ENCODE measurements around the gene ACP4.
"Not testable (repeated sequence)": the region's sequence is repeated elsewhere in the genome, so short reads cannot be mapped to it uniquely, and the experiment has no call there.

Gene ACP4

DNA sequence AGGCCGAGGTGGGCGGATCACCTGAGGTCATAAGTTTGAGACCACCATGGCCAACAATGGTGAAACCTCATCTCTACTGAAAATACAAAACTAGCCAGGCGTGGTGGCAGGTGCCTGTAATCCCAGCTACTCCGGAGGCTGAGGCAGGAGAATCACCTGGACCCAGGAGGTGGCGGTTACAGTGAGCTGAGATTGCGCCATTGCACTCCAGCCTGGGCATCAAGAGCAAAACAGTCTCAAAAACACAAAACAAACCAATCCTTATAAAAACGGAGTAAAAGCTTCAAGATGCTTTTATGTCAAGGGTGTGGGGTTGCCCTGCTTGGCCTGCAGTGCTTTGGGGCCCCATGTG is 7.2 kb downstream of the ACP4 start:
- no peak for DNase-seq (ENCODE audit: low read depth in 2 of 2)

DNA sequence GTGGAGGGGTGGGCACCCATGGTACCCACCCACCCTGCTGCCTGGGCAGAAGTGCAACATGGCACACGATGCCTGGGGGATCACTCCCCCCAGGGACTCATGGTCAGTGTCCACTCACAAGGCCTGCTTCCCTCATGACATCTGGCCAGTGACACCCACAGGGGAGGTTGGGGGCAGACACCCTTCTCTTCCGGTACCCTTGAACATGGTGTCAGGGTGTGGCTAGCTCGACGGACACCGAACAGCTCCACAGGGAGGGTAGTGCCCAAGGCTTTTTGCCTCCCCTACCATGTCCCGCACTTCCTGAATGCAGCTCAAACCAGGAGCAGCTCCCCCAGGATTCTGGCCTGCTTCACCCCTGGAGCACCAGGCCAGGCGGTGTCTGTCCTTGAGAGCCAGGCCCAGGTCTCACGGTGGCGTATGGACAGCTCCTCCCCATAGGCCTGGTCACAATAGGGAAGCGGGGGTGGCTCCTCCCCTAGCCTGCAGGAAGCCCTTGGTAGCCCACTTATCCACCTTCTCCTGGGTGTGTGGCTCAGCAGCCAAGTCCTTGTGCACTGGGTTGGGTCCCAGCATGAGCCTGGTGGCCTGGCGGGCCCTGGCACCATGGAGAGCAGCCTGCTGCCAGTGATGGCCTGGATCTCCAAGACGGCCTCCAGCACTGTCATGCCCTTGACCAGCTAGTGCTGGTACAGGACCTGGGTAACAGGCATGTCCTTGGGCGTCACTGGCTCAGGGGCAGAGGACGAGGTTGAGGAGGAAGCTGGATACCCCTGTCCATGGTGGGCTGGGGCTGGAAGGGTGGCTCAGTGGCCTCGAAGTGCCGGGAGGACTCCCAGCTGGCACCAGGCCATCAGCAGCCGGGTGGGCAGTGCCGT is 7.8 kb downstream of the ACP4 start:
- no peak for DNase-seq (ENCODE audit: low read depth in 2 of 2)

DNA sequence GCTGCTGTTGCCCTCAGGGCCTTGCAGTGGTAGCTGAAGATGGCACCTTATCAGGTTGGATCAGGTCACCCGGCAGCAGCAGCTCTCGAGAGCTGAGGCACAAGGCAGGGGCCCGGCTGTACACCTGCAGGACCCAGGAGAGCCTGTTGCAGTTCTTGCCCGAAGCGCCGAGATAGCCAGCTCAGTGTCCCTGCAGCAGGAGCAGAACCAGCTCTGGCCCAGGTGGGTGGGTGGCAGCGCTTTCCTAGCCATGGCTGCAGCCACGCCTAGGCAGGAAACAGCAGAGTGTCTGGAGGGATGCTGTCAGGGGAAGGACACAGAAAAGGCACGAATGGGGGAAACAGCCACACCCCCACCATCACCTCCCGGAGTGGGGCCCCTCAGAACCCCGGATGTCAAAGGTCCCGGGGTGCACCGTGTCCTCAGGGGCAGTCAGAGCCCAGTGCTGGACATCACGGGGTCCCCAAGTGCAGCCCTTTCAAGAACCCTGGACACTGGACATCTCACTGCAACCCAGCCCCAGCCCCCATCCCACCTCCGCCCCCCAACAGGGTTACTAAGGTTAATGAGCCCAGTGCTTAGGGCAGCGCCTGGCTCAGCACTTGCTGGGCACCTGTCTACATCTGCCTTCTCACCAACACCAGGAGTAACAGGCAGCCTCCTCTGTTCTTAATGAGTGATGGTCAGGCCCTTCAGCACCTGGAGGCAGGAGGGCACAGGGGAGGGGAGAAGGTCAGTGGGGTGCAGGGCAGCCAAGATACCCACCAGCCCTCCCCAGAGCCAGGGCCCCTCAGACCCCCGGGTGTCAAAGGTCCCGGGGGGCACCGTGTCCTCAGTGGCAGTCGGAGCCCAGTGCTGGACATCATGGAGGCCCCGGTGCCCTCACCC is 8.7 kb downstream of the ACP4 start:
- no peak for DNase-seq (ENCODE audit: low read depth in 2 of 2)

DNA sequence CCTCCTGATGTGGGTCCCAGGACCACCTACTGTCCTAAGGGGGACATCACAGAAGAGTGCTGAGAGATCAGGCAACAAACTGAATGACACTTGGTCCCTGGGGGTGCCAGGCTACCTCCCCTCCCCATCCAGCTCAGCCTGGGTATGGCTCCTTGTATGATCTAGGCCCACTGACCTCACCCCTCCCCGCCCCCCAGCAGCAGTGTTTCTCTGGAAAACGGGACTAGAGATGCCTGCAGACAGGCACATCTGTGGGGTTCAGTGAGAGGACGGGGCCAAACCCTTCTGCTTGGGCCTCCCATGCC is 9.3 kb downstream of the ACP4 start:
- no peak for DNase-seq (ENCODE audit: low read depth in 2 of 2)

DNA sequence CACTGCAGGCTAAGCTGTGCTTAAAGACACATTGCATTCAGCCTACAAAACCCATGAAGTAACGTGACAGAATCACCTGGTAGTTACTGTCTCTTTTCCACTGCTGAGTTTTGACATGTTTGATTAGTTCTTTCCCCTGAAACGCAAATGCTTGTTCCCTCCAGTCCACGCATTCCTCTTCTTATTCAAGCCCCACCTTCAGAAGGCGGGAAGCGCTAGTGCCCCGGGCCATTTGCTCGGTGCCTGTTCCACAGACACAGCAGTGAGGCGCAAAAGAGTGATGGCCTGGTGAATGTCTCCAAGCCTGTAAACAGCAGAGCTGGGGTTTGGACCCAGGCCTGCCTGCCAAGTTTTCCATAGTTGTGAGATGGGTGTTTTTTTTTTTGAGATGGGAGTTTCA is 10.9 kb downstream of the ACP4 start:
- no peak for DNase-seq (ENCODE audit: low read depth in 2 of 2)

DNA sequence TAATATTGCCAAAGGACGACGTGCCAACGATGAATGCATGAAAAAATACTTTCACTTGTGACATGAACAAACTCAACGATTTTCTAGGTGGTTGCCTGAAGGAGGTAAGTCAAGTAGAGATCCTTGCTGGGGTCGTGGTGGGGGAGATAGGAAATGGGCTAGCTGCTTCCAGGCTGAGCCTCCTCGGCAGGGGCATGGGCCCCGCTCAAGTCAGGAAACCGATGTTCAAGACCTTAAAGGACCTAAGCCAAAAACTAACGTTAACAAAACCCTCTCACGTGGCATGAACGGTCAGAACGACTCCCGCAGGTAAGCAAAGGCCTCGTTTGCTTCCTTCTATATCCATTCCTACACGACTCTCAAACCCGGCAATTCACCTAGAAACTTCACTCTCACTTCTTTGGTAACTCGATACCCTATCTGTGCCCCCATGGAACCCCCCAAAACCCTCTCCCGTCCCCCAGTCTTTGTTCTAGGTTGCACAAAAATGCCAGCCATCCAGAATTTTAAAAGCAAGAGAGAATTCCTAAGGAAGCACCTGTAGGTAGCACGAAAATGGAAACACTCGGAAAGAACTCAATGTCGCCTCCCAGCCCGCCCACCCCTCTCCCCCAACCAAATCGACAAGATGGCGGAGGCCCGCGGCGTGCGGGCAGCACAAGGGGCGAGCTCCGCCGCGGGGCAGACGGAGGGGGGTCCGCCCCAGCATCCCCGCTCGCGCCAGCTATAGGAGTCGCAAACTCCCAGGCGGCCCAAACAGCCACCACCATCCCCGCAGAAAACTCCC is 13.6 kb downstream of the ACP4 start:
- peak in 1 of 2 donors; percentile 29 for DNase-seq (ENCODE audit: low read depth in 2 of 2)

DNA sequence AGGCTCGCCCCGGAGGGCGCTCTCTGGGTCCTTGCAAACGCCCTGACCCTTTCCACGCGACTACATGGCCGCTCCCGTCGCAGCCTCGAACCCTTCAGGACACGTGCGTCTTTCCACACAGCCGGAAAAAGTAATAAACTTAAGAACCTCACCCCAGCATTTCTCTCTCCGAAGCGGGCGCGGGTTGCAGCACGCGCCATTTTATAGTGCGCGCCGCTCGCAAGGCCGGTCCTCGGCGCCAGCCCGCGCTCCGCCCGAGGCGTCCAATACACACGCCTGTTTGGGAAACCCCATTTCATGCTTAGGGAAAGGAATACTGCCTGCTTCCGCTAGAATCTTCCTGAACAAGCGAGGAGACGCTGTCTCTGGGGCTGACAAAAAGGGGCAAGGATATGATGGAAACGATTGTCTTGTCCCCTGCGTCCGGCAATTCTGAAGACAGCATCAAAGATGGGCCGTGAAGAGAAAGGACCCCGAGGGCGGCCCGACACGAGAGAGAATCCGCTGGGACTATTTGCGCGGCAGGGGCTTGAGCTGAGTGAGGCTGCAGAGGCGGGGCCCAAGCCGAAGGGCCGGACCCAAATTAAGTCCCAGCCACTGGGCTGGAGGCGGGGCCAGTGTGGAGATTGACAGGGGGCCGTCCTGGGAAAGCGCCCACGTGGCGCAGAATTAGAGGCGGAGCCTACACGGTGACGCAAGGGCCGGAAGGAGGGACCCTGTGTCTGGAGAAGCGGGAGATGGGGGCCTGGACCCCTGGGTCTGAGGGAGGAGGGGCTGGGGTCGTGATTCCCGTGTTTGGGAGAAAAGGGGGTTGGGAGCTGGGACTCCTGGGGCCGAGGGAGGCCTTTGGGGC is 14.4 kb downstream of the ACP4 start:
- peak; percentile 97 to 98 for DNase-seq (ENCODE audit: low read depth in 2 of 2)

DNA sequence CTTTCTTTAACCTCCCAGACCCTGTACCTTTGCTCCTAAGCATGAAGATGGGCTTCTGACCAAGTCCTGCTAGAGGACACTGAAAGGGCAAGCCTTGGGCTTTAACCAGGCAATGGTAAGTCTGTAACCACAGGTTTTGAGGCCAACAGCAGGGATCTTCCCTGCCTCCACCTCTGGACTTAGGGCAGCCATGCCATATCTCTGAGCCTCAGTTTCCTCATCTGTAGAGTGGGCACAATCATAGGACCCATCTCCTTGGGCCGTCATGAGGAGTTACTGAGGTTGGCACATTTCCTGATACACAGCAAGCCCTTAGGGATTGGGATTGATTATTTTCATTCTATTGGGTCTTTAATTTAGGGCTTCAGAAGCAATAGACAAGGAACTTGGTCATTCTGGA is 18.6 kb downstream of the ACP4 start:
- DNase-seq (ENCODE audit: low read depth in 2 of 2): no peak

DNA sequence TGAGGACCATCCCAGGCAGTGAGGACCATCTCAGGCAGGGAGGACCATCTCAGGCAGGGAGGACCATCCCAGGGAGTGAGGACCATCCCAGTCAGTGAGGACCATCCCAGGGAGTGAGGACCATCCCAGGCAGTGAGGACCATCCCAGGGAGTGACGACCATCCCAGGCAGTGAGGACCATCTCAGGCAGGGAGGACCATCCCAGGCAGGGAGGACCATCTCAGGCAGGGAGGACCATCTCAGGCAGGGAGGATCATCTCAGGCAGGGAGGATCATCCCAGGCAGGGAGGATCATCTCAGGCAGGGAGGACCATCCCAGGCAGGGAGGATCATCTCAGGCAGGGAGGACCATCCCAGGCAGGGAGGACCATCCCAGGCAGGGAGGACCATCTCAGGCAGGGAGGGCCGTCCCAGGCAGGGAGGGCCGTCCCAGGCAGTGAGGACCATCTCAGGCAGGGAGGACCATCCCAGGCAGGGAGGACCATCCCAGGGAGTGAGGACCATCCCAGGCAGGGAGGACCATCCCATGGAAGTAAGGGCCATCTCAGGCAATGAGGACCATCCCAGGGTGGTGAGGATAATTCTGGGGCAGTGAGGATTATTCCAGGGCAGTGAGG is 21.5 kb downstream of the ACP4 start:
- DNase-seq (ENCODE audit: low read depth in 2 of 2): not testable (repeated sequence)

DNA sequence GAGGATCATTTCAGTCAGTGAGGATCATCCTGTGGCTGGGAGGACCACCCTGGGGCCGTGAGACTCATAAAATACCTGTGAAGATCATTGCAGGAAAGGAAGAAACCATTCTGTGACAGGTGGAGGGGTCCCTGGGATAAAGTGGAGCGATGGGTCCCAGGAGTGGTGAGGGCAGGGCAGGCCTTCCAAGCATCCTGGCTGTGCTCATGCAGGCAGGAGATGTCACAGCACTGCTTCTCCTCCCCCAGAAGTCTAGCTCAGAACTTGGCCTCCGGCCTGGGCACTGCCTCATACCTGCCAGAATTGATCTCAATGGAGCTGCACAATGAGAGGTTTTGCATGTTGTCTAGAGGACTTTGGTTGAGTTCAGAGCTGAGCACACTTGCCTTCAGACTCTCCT is 22.3 kb downstream of the ACP4 start:
- DNase-seq (ENCODE audit: low read depth in 2 of 2): no peak

DNA sequence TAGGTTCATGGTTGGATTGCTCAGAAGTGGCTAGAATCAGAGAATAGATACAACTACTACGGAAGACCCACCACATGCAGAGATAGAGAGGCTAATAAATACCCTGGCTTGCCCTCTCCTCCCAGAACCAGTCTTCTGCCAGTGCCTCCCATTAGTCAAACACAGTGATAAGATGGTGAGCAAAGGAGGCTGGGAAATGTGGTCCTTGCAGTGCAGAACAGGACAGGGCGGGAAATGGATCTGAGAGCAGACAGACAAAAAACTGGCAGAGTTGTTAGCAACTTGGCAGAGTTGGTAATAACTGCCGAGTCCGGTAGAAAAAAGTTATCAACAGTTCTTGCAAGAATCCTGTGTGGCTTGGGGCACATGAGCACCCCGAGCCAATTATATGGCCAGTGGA is 24.7 kb downstream of the ACP4 start:
- DNase-seq (ENCODE audit: low read depth in 2 of 2): no peak

DNA sequence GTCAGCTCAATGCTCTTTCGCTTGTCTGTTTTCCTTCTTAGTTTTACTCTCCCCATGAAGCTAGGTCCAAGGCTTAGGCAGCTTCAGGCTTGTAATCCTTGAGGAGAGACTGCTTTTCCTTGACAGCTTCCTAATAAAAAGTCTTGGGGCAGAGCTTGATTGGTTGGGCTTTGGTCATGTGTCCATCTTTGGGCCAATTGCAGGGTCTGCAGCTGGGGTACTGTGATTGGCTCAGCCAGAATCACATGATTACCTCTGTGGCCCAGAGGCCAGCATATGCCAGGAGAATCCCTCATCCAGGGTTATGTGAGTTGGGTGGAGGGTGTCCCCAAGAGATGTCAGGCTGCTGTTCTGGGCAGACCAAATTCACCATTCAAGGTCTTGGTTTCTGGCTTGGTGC is 25.2 kb downstream of the ACP4 start:
- DNase-seq (ENCODE audit: low read depth in 2 of 2): no peak

DNA sequence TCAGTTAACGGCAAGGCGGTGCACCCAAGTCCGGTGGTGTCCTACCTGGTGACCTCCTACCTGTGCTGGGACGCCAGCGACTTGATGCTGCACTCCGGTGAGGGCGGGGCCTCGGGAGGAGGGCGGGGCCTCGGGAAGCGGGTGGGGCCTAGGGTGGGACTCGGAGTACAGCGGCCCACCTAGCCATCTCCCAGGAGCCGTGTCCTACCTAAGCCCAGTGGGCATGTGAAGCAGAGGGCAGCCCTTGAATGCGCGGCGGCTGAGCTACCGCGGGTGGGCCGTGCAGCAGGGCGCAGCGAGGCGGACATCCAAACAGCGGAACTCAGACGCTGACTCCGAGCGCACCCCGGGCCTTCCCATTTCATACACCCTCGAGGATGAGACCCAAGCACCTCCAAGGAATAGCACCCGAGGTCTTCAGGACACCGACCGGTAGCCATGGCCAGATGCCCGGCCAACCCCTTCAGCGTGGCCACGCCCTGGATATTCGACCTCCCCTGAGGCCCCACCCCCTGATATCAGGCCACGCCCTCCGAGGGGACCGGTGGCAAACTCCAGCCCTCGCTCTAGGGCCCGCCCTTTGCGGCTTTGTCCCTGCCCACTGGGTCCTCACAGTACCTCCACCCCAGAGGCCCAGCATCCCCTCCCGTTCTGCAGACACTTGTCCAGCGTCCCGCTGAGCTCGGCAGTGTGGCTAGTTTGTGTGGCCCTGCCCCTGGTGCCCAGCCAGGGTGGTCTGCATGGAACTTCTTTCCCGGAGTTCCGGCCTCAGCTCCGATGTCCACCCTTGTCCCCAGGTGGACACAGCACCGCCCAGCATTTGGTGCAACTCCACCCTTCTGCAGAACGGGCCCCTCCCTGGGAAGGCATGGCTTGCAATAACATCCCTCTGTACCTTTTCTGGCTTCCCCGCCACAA is 28.0 kb downstream of the ACP4 start:
- no peak for DNase-seq (ENCODE audit: low read depth in 2 of 2)

DNA sequence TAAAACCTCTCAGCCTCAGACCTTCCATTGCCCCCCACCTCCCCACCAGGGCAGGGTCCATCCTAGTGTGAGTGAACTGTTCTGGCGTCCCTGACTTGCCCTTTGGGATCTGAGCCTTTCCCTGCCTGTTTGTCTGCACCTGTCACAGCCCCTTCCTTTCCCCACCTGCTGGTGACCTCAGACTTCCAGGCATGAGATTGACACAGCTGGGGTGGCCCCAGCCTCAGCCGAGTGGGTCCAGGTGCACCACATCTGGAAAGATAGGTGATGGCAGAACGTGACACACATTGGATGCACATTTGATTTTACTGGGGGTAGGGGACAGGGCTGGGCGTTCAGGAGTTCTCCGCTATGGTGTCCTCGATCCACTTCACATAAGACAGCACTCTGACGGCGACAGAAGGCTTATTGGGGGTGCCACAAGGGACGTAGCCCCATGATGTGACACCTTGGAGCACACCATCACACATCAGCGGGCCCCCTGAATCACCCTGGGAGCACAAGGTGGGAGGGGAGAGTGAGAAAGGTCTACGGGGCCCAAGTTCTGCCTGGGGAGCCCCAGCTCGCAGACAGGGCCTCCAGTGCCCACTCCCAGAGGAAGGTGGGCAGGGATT is 28.8 kb downstream of the ACP4 start:
- DNase-seq (ENCODE audit: low read depth in 2 of 2): no peak

DNA sequence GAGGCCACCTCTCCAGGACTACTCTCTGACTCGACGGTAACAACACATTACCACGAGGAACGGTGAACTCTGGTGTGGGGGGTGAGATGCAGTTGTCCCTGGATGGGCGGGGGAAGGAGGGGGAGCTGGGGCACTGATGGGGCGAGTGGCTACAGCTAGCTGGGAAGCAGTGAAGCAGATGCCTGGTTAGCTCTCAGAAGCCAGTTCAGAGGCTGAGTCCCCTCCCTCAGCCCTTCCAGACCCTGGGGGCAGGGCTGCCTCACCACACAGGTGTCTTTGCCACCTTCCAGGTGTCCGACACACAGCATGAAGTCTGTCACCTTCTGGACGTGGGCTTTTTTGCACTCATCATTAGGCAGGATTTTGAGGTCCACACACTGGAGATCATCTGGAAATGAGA is 29.4 kb downstream of the ACP4 start:
- DNase-seq (ENCODE audit: low read depth in 2 of 2): no peak

DNA sequence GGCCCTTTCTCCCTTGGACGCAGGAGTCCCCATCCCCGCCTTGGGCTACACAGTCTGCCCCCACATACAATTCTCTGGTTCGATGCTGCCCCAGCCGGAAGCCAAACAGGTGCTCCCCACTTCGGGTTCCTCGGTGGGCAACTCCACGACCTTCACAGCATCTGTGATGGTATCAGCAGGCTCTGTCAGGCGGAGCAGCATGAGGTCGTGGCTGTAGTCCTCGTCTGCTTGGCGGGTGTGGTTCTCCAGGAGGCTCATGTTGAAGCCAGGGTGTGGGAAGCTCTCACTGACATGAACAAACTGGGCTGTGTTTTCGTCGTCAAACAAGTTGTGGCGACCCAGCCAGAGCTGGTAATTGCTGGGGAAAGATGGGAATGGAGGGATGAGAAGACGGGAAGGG is 29.9 kb downstream of the ACP4 start:
- DNase-seq (ENCODE audit: low read depth in 2 of 2): no peak

DNA sequence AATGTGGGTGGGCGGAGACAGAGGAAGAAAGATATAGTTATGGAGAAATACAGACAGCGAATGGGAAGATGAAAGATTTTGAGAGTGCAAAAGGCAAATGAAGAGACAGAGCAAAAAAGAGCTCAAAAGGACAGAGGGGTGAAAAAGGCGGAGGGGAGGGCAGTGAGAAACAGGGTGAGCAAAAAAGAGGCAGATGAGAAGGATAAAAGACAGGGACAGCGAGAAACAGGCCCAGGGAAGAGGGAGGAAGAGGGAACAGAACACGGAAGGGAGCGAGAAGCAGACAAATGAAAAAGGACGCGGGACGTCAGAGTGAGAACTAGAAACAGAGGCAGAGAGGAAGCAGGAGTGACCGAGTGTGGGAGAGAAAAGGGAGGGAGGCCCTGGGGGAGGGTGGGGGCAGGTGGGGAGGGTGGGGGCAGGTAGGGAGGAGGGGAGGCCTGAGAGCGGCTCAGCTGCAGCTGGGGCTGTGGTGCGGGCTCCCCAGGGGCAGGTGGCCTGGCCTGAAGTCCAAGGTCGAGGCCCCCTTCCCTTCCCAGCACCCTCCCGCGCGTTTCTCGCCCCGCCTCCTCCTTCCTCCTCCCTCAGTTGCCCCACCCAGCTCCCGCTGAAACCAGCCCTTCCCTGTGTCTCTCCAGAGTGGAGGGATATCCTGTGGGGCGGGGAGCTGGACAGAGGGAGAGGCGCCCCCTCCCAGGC is 30.5 kb downstream of the ACP4 start:
- no peak for DNase-seq (ENCODE audit: low read depth in 2 of 2)

DNA sequence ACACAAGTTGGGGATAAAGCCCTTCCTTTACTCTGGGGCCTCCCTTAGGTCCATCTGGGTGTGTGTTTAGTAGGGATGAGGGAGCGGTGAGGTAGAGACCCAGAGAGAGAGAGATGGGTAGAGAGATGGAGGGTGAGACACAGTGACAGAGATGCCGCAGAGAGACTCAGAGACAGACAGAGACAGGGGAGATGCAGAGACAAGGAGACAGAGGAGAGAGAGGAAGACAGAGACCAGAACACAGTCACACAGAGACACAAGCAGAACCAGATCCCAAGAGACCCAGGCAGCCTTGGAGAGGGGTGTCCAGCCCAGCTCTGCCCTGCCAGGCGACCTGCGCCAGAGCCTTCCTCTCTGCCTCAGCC is 31.0 kb downstream of the ACP4 start:
- no peak for DNase-seq (ENCODE audit: low read depth in 2 of 2)

DNA sequence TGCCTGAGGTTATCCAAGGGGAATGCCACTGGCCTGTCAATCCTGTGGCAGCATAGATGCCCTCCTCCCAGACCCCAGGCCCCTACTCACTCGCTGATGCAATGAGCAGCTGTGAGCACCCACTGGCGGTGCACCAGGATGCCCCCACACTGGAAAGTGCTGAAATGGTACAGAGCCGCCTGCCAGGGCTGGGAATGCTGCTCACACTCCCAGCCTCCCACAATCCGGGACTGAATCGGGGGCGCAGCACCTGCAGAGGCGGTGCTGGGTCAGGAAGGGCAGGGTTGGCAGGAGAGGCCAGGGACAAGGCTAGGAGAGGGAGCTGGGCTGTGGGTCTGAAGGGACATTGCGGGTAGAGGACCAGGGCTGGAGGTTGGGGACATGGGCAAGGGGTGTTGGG is 31.4 kb downstream of the ACP4 start:
- DNase-seq (ENCODE audit: low read depth in 2 of 2): no peak
